Mesothelial cell of epicardium (in vitro differentiated cells): ENCODE data around the gene CBL. TPM values are rescaled to one million over a fixed set of nuclear protein-coding genes. Genes with fewer than 3 reads are reported as not detected.

Experiments used
- DNase-seq, 2 experiments: peaks; one replicate each; pipeline ENCODE4 v3.0.0; 2021; ENCODE audit warnings: low spot score in 2 of 2; ENCODE audit not compliant: unreplicated experiment in 2 of 2
- H3K27ac Mint-ChIP-seq: 2 replicates; pipeline ENCODE4 v1.8.0; 2021; ENCODE audit warnings: mixed read lengths
- H3K27me3 Mint-ChIP-seq: 2 replicates; pipeline ENCODE4 v1.8.0; 2021; ENCODE audit warnings: low read depth, mixed read lengths
- H3K36me3 Mint-ChIP-seq: 2 replicates; pipeline ENCODE4 v1.8.0; 2021; ENCODE audit warnings: mixed read lengths
- H3K4me1 Mint-ChIP-seq: 2 replicates; pipeline ENCODE4 v1.8.0; 2021; ENCODE audit warnings: mixed read lengths
- H3K4me3 Mint-ChIP-seq: 2 replicates; pipeline ENCODE4 v1.8.0; 2021; ENCODE audit warnings: mild to moderate bottlenecking, moderate library complexity, mixed read lengths
- H3K9me3 Mint-ChIP-seq: 2 replicates; pipeline ENCODE4 v1.8.0; 2021; ENCODE audit warnings: mixed read lengths
- CTCF ChIP-seq: fragments of 200-600 bp; sonication (generic); IDR thresholded peaks from one replicate; pipeline ENCODE4 v1.5.0; 2021; ENCODE audit warnings: antibody characterized with exemption; ENCODE audit not compliant: unreplicated experiment
- total RNA-seq: library from RNA; stranded (reverse); gene quantifications from 3 replicates; pipeline ENCODE4 v1.2.1, GENCODE V29; 2021

The CBL gene
- total RNA-seq, 1 donor from 2014 or later = 27.5 TPM

GRCh38 chr11:119206511-119207414, 624 bp downstream of the CBL start:
- Mint-ChIP-seq H3K4me1 (peaks cover 25% of the 10 kb centered on the region), H3K27ac (peak overlapping the region; percentile 96), H3K4me3 (peak overlapping the region; percentile 90), H3K27me3 (no peaks in the 10 kb centered on the region), H3K9me3 (no peaks in the 10 kb centered on the region), H3K36me3 (no peaks in the 10 kb centered on the region)
- DNase-seq = peak in 1 of 2 experiments; percentile 35
- TF ChIP-seq CTCF = no peak

- H3K4me3 Mint-ChIP-seq = peak overlapping the region; percentile 90
- DNase-seq = no peak
- peak overlapping the region; percentile 96 for H3K27ac Mint-ChIP-seq
- H3K36me3 Mint-ChIP-seq = no peaks in the 10 kb centered on the region
- H3K9me3 Mint-ChIP-seq = no peaks in the 10 kb centered on the region
- H3K27me3 Mint-ChIP-seq = no peaks in the 10 kb centered on the region
- peaks cover 25% of the 10 kb centered on the region for H3K4me1 Mint-ChIP-seq
- no peak for TF ChIP-seq CTCF
Observed at GRCh38 chr11:119207415-119207960, 1.3 kb downstream of the CBL start.

- Mint-ChIP-seq H3K4me1 (peaks cover 22% of the 10 kb centered on the region), H3K4me3 (no peak overlapping the region)
Observed at GRCh38 chr11:119209186-119209585, 3.0 kb downstream of the CBL start.

GRCh38 chr11:119210050-119210449, 3.9 kb downstream of the CBL start:
- H3K27me3 Mint-ChIP-seq = no peaks in the 10 kb centered on the region
- no peak for DNase-seq
- H3K4me3 Mint-ChIP-seq = no peak overlapping the region
- H3K4me1 Mint-ChIP-seq = peaks cover 20% of the 10 kb centered on the region
- no peaks in the 10 kb centered on the region for H3K9me3 Mint-ChIP-seq
- H3K27ac Mint-ChIP-seq = peak overlapping the region; percentile 7
- TF ChIP-seq CTCF = no peak
- no peaks in the 10 kb centered on the region for H3K36me3 Mint-ChIP-seq

More at GRCh38 chr11:119209186-119209585, 3.0 kb downstream of the CBL start:
- H3K27me3 Mint-ChIP-seq = no peaks in the 10 kb centered on the region
- no peaks in the 10 kb centered on the region for H3K9me3 Mint-ChIP-seq
- H3K27ac Mint-ChIP-seq = no peak overlapping the region
- no peak for DNase-seq
- TF ChIP-seq CTCF = no peak
- H3K36me3 Mint-ChIP-seq = no peaks in the 10 kb centered on the region

- no peak for TF ChIP-seq CTCF
- Mint-ChIP-seq H3K4me3 (no peak overlapping the region), H3K9me3 (no peaks in the 10 kb centered on the region), H3K27me3 (no peaks in the 10 kb centered on the region), H3K4me1 (peaks cover 6% of the 10 kb centered on the region), H3K36me3 (peaks cover 1% of the 10 kb centered on the region), H3K27ac (no peak overlapping the region)
- no peak for DNase-seq
Observed at GRCh38 chr11:119218141-119218878, 12.2 kb downstream of the CBL start.
